Central memory CD4-positive, alpha-beta T cell (primary cell): ENCODE data around the gene DISC1.

ENCODE experiments used
- DNase-seq: peaks from one replicate; pipeline ENCODE4 v3.0.0; 2022

The DISC1 gene

DNA sequence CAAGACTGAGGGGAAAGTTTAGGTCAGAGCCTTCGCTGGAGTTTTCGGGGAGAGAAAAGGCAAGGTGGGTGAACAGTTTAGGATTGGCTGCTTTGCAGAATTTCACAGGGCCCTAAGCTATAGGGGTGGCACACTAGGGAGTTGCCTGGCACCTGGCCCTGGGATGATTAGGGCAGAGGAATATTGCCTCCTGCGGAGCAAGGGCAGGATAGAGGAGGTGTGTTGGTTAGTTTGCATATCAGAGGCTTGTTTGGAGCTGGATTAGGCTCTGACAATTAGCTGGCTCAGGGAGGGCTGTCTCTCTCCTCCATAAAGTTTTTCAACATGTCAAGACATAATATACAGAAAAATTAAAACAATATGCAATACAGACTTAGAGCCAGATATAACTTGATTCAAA, 436.4 kb downstream of the DISC1 start:
- no peak for DNase-seq

DNA sequence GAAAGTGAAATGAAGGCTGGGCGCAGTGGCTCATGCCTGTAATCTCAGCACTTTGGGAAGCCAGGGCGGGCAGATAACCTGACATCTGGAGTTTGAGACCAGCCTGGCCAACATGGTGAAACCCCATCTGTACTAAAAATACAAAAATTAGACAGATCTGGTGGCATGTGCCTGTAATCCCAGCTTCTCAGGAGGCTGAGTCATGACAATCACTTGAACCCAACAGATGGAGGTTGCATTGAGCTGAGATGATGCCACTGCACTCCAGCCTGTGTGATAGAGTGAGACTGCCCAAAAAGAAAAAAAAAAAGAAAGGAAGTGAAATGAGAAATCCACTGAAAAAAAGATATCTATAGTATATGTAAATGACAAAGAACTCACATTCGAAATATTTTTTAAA, 439.9 kb downstream of the DISC1 start:
- DNase-seq, result no peak

GRCh38 chr1:232074265-232074664, 447.7 kb downstream of the DISC1 start:
- no peak for DNase-seq

GRCh38 chr1:232077809-232078208, 451.2 kb downstream of the DISC1 start:
- DNase-seq, result no peak

DNA sequence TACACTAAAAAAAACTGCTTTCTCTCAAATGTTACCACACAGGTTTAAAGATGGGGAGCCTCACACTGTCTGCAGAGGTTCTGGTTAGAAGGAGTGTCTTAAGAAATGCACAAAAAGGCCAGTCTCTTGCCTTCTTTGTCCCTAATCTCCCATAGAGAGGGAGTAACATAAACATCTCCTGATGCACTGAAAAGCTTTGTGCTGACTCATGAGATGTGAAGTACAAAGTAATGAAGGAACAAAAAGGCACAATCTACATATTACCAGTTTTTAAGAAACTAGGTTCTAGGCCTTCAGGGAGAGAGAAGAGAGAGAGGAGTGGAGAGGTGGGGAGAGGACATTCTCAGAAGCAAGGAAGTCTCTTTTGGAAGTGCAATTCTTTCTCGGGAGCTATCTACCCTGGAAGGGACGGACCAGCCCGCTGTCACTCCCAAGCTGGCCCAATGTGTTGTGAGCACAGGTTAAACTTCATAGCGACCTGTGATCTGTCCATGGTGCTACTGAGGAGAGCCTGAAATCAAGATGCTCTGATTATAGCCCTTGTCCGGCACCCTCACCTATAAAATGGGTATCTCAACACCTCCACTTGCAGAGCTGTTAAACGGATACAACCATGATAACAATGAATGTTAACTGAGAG, 458.1 kb downstream of the DISC1 start:
- no peak for DNase-seq

DNA sequence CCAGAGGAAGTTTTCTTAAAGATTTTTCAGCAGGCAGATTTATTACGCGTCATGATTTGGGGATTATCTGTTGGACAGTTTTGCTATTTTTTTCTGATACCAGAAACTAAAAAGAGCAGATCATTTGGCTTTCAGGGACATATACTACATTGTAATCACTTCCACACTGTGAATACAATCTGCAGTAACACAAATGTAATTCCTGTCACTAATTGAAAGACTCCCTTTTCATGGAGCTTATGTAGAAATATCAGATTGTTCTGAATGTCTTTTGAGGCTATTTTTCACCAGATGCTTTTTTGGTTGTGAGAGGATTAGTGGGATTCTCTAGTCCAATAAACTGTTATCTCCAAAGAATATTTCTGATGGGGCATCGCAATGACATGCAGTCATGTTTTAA, 464.2 kb downstream of the DISC1 start:
- no peak for DNase-seq
